IPS-15b (cell line): ENCODE data around the gene SMAD3.

ENCODE experiments used
- H3K27me3 ChIP-seq: one replicate; pipeline ENCODE4 v1.6.1; 2013; ENCODE audit warnings: low read length; ENCODE audit not compliant: control insufficient read depth, insufficient read depth
- H3K36me3 ChIP-seq: one replicate; pipeline ENCODE4 v1.6.1; 2013; ENCODE audit warnings: low read length; ENCODE audit not compliant: control insufficient read depth, insufficient read depth
- H3K4me1 ChIP-seq: one replicate; pipeline ENCODE4 v1.6.1; 2013; ENCODE audit warnings: mild to moderate bottlenecking, low read length; ENCODE audit not compliant: control insufficient read depth, insufficient read depth
- H3K4me3 ChIP-seq: one replicate; pipeline ENCODE4 v1.5.1; 2013; ENCODE audit warnings: low read depth, low read length
- H3K9ac ChIP-seq: one replicate; pipeline ENCODE4 v1.6.1; 2013; ENCODE audit warnings: low read depth, mild to moderate bottlenecking, low read length
- H3K9me3 ChIP-seq: one replicate; pipeline ENCODE4 v1.6.1; 2013; ENCODE audit warnings: mild to moderate bottlenecking, low read length; ENCODE audit not compliant: control insufficient read depth, insufficient read depth

SMAD3 gene

GRCh38 chr15:67077641-67078215, 12.3 kb downstream of the SMAD3 start:
- Histone ChIP-seq H3K36me3 (no peaks in the 10 kb centered on the region), H3K9ac (no peak overlapping the region), H3K4me1 (peaks cover 16% of the 10 kb centered on the region), H3K9me3 (no peaks in the 10 kb centered on the region), H3K27me3 (no peaks in the 10 kb centered on the region), H3K4me3 (no peak overlapping the region)

- H3K4me1 ChIP-seq, result peaks cover 16% of the 10 kb centered on the region
- no peak overlapping the region for H3K9ac ChIP-seq
- H3K36me3 ChIP-seq, result no peaks in the 10 kb centered on the region
- no peaks in the 10 kb centered on the region for H3K9me3 ChIP-seq
- H3K27me3 ChIP-seq, result no peaks in the 10 kb centered on the region
- H3K4me3 ChIP-seq, result no peak overlapping the region
These were observed 14.0 kb downstream of the SMAD3 start for GRCh38 chr15:67079361-67079760.

GRCh38 chr15:67080118-67080899, 14.9 kb downstream of the SMAD3 start:
- H3K9ac ChIP-seq, result no peak overlapping the region
- no peak overlapping the region for H3K4me3 ChIP-seq
- H3K9me3 ChIP-seq, result no peaks in the 10 kb centered on the region
- H3K4me1 ChIP-seq, result peaks cover 16% of the 10 kb centered on the region
- no peaks in the 10 kb centered on the region for H3K27me3 ChIP-seq
- H3K36me3 ChIP-seq, result no peaks in the 10 kb centered on the region

- Histone ChIP-seq H3K36me3 (no peaks in the 10 kb centered on the region), H3K4me1 (peaks cover 14% of the 10 kb centered on the region), H3K9ac (no peak overlapping the region), H3K27me3 (no peaks in the 10 kb centered on the region), H3K9me3 (no peaks in the 10 kb centered on the region), H3K4me3 (no peak overlapping the region)
These were observed 15.6 kb downstream of the SMAD3 start for GRCh38 chr15:67080900-67081431.

GRCh38 chr15:67082007-67082536, 16.7 kb downstream of the SMAD3 start:
- no peaks in the 10 kb centered on the region for H3K9me3 ChIP-seq
- H3K27me3 ChIP-seq, result no peaks in the 10 kb centered on the region
- H3K4me1 ChIP-seq, result peaks cover 15% of the 10 kb centered on the region
- no peaks in the 10 kb centered on the region for H3K36me3 ChIP-seq
- no peak overlapping the region for H3K4me3 ChIP-seq
- no peak overlapping the region for H3K9ac ChIP-seq

GRCh38 chr15:67083135-67083762, 17.8 kb downstream of the SMAD3 start:
- Histone ChIP-seq H3K27me3 (no peaks in the 10 kb centered on the region), H3K9me3 (no peaks in the 10 kb centered on the region), H3K9ac (no peak overlapping the region), H3K4me1 (peaks cover 11% of the 10 kb centered on the region), H3K4me3 (no peak overlapping the region), H3K36me3 (no peaks in the 10 kb centered on the region)

GRCh38 chr15:67084561-67084960, 19.2 kb downstream of the SMAD3 start:
- Histone ChIP-seq H3K36me3 (no peaks in the 10 kb centered on the region), H3K9me3 (no peaks in the 10 kb centered on the region), H3K27me3 (no peaks in the 10 kb centered on the region), H3K9ac (no peak overlapping the region), H3K4me3 (no peak overlapping the region), H3K4me1 (peaks cover 16% of the 10 kb centered on the region)

GRCh38 chr15:67085237-67085817, 19.9 kb downstream of the SMAD3 start:
- Histone ChIP-seq H3K9me3 (no peaks in the 10 kb centered on the region), H3K36me3 (no peaks in the 10 kb centered on the region), H3K4me1 (peaks cover 16% of the 10 kb centered on the region), H3K4me3 (no peak overlapping the region), H3K27me3 (no peaks in the 10 kb centered on the region), H3K9ac (no peak overlapping the region)

GRCh38 chr15:67085818-67086636, 20.6 kb downstream of the SMAD3 start:
- no peak overlapping the region for H3K9ac ChIP-seq
- no peak overlapping the region for H3K4me3 ChIP-seq
- no peaks in the 10 kb centered on the region for H3K9me3 ChIP-seq
- H3K4me1 ChIP-seq, result peaks cover 16% of the 10 kb centered on the region
- H3K36me3 ChIP-seq, result no peaks in the 10 kb centered on the region
- no peaks in the 10 kb centered on the region for H3K27me3 ChIP-seq

GRCh38 chr15:67086637-67086914, 21.2 kb downstream of the SMAD3 start:
- Histone ChIP-seq H3K4me1 (peaks cover 17% of the 10 kb centered on the region), H3K4me3 (no peak overlapping the region), H3K27me3 (no peaks in the 10 kb centered on the region), H3K36me3 (no peaks in the 10 kb centered on the region), H3K9ac (no peak overlapping the region), H3K9me3 (no peaks in the 10 kb centered on the region)

GRCh38 chr15:67087507-67088172, 22.2 kb downstream of the SMAD3 start:
- H3K4me1 ChIP-seq, result peaks cover 23% of the 10 kb centered on the region

More at GRCh38 chr15:67087507-67088172, 22.2 kb downstream of the SMAD3 start:
- Histone ChIP-seq H3K36me3 (no peaks in the 10 kb centered on the region), H3K27me3 (no peaks in the 10 kb centered on the region), H3K9me3 (no peaks in the 10 kb centered on the region), H3K9ac (no peak overlapping the region), H3K4me3 (no peak overlapping the region)
